NCI-H510A (cell line): ENCODE data around the gene EGFR.
"Not testable (repeated sequence)": the region's sequence is repeated elsewhere in the genome, so short reads cannot be mapped to it uniquely, and the experiment has no call there.

Experiments
- DNase-seq: peaks from one replicate; lab custom pipeline; 2025; lab: John Stamatoyannopoulos, UW

The EGFR gene

DNA sequence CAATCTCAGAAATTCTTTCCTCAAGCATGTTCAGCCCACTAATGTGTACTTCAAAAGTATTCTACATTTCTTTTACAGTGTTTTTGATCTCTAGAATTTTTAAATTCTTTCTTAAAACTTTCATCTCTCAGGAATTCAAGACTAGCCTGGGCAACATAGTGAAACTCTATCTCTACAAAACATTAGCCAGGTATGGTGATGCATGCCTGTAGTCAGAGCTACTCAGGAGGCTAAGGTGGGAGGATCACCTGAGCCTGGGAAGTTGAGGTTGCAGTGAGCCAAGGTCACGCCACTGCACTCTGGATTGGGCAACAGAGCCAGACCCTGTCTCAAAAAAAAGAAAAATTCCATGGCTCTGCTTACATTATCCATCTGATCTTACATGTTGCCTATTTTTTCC is 5.0 kb upstream of the EGFR start:
- no peak for DNase-seq

GRCh38 chr7:55016061-55016745 is 2.6 kb upstream of the EGFR start:
- DNase-seq = no peak

GRCh38 chr7:55016746-55017090 is 2.1 kb upstream of the EGFR start:
- DNase-seq = no peak

- DNase-seq = no peak
These were observed 976 bp upstream of the EGFR start for GRCh38 chr7:55017841-55018240.

GRCh38 chr7:55019191-55019690 is 424 bp downstream of the EGFR start:
- DNase-seq = peak; percentile 33

- DNase-seq = peak; percentile 30
These were observed 1.1 kb downstream of the EGFR start for GRCh38 chr7:55019691-55020465.

DNA sequence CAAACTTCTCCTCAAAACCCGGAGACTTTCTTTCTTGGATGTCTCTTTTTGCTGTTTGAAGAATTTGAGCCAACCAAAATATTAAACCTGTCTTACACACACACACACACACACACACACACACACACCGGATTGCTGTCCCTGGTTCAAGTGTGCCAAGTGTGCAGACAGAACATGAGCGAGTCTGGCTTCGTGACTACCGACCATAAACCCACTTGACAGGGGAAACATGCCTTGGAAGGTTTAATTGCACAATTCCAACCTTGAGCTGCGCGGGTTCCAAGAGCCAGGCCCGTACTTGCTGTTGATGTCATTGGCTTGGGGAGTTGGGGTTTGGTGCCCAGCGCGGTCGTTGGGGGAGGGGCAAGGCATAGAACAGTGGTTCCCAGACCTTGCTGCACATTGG is 1.7 kb downstream of the EGFR start:
- no peak for DNase-seq

DNA sequence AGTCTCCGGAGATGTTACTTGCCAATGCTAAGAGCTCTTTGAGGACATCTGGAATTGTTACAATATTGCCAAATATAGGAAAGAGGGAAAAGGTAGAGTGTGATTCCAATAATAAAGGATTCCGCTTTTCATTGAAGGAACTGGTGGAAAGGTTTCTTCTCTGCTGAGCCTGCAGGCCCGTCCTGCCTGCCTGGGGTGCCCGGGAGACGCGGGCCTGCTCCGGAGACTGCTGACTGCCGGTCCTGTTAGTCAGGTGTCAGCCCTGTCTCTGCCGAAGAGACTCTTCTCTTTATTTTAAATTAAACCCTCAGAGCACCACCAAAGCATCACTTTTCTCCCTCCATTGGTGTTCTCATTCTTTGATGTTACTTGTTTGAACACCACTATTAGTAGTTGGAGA is 2.2 kb downstream of the EGFR start:
- no peak for DNase-seq

GRCh38 chr7:55022002-55022985 is 3.5 kb downstream of the EGFR start:
- DNase-seq = no peak

DNA sequence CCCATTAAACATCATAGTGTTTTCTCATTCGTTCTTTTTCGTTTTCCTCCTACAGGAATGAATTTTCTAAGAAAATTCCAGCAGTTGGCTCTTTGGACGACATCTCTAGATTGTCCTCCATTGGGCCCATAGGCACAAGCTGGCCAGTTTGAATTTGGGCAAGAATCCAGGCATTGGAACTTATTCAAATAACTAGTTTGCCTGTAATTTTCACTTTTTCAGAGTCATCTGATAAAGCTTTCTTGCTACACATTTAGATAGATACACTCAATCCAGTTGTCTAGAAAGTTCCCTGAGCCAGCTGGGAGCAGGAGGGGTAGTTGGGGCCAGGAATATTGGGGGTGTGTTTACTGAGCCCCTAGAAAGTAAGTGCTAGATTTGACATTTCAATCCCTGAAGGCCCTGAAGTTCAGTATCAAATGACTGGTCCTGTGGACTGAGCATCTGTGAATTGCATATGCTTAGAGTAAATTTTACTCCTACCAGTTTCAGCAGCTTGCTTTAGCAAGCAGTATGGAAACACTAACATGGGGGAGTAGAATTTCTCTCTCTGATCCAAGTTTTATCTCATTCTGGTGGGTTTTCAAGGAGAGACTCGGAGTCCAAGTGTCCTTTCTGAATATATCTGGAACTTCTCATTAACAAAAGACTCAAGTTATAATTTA is 5.2 kb downstream of the EGFR start:
- no peak for DNase-seq

DNA sequence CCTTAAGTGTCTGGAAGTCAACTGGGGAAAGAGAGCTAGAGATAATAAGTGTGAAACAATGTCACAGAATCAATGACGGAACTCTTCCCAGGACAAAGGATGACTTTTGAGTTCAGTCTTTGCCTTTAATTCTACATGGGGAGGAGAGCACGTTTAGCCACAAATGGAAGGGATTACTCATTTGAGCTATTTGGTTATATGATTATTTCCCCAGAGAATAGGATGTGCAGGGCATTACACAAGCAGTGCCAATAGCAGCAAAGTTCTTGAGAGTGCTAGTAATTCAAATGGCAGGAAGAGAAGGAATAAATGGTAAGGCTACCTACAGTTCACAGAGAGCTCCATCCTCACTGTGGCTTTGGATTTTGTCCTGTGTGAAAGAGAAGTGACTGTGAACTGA is 6.0 kb downstream of the EGFR start:
- no peak for DNase-seq

- no peak for DNase-seq
These were observed 7.4 kb downstream of the EGFR start for GRCh38 chr7:55026086-55026790.

- no peak for DNase-seq
These were observed 8.2 kb downstream of the EGFR start for GRCh38 chr7:55026867-55027490.

DNA sequence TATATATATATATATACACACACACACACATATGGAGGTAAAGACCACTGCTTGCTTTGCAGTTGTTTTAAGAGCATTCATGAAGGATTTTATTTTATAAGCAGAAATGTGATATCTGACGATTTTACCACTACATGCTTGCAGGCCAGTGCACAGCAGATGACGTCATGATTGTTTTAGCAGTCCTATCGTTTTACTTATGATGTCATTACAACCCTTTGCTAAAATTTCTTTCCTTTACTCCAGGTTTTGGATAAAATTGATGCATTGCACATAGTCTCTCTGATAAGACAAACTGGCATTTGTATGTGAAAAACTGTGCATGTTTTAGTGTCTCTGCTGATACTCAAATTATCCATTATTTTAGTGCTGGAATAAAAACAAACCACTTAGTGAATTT is 9.2 kb downstream of the EGFR start:
- no peak for DNase-seq

DNA sequence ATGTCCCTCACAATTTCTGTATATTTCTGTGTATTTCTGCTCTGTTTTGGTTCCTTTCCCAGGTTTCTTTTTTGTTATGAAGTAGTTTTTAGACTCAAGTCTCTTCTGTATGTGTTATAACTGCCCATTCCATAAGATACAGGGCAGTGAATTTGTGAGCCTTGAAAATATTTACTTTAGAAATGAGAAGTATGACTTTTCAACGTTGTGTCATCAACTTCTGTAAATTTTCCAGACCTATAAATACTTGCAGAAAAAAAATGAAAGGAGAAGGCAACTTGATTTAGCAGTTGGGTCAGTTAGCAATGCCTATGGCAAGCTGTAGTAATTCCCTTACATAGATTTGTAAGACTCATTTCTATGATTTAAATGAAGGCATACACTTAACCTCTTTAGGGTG is 11.5 kb downstream of the EGFR start:
- DNase-seq = no peak

DNA sequence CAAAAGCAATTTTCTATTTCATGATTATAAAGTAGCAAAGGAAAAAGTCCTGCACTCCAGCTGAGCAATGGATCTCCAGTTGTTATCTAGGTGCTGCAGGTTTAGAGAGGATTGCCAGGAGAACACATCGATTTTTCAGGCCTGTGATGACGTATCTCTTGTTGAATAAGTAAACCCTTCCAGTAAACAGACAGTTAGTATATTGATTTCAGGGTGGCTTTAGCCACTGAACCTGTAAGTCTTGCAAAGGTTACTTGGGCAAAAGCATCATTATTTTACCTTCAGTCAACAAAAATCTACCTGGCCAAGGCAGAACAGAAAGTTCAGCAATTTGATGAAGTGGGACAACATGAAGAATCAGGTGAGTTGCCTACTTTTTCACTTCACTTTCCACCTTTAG is 12.3 kb downstream of the EGFR start:
- DNase-seq = no peak

- DNase-seq = no peak
These were observed 13.4 kb downstream of the EGFR start for GRCh38 chr7:55032069-55032699.

DNA sequence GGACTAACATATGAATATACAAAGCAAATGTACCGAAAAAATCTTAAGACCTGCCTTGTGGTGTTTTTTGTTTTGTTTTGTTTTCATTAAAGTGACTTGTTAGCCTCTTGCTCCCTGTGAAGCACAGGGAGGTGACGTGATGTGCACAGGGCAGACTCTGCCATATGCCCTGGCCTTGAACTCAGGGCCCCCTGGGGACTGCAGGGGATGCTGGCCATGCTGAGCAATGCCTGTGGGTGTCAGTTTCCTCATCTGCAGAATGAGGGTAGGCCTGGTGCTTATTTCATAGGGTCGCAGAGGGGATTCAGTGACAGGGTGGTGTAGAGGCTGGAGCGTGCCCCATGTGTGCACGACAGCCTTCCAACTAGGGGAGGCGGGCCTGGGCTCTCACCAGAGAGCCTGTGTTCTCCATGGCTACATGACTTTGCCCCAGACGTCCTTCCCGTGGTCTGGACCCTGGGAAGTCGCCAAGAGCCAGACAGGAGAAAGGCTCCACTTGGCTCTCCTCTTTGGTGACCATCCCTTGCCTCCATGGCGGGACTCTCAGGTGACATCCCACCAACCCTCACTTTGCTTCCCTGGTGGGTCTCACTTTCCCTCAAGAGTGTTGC is 14.5 kb downstream of the EGFR start:
- no peak for DNase-seq

DNA sequence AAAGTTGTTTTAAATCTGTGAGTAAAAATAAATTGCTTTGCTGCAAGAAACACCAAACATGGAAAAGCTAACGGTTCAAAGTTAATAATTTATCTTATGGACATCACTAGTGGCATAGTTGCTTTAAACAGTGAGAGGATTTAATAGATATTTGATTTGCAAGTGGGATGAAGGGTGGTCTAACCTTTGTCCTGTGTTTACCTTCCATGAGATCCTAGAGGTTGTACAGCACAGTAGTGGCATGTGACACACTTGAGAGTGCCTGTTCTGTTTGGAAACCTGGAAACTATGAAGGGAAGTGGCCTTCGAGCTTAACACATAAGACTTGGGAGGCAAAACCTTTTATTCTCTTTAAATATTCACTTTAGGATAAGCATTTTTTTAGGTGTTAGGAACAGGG is 16.0 kb downstream of the EGFR start:
- DNase-seq = no peak

DNA sequence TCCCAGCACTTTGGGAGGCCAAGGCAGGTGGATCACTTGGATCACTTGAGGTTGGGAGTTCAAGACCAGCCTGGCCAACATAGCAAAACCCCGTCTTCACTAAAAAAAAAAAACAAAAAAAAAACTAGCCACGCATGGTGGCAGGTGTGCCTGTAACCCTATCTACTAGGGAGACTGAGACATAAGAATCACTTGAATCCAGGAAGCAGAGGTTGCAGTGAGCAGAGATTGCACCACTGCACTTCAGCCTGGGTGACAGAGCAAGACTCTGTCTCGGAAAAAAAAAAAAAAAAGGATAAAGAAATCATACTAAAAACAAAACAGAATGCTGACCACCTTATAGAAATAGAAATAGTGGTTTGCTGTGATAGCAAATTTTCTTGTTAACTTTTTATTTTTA is 16.6 kb downstream of the EGFR start:
- not testable (repeated sequence) for DNase-seq
